Stimulated activated CD8-positive, alpha-beta memory T cell treated with anti-CD3 and anti-CD28 coated beads, Interleukin-12 subunit alpha, Interleukin-12 subunit beta, amount 100 ng/mL, for 24 hours (primary cell): ENCODE results near the gene TEX22.

Source experiments
- DNase-seq: peaks from one replicate; pipeline ENCODE4 v3.0.0-alpha.2; 2020; ENCODE audit errors: extremely low read depth

Gene TEX22

GRCh38 chr14:105456736-105457617 lies 58.6 kb downstream of the TEX22 start:
- no peak for DNase-seq

- DNase-seq, result no peak
Measured at GRCh38 chr14:105458010-105458409, 59.7 kb downstream of the TEX22 start.

GRCh38 chr14:105458571-105458970 lies 60.2 kb downstream of the TEX22 start:
- DNase-seq, result no peak

- no peak for DNase-seq
Measured at GRCh38 chr14:105460116-105460515, 61.8 kb downstream of the TEX22 start.

GRCh38 chr14:105460616-105461015 lies 62.3 kb downstream of the TEX22 start:
- no peak for DNase-seq

GRCh38 chr14:105461903-105462302 lies 63.6 kb downstream of the TEX22 start:
- no peak for DNase-seq
